ENCODE measurements around the gene ASF1B. TPM values are rescaled to one million over a fixed set of nuclear protein-coding genes. Genes with fewer than 3 reads are reported as not detected.

The ASF1B gene
- total and polyA plus RNA-seq, 2 donors (not counting 3 experiments of a cell fraction or from before 2014, with no cell fraction given), result 39.1 to 42.4 TPM

GRCh38 chr19:14155371-14155770 is 19.0 kb upstream of the ASF1B start:
- CTCF ChIA-PET, result no interaction called here
- Histone ChIP-seq H2AFZ (ENCODE audit: low read depth, low read length) (no peak overlapping the region), H3K27me3 (ENCODE audit: control insufficient read depth in 2 of 2, insufficient read depth in 2 of 2, low read length in 2 of 2) (no peaks in the 10 kb centered on the region), H4K20me1 (replicated peaks; ENCODE audit: control insufficient read depth, extremely low read depth, insufficient read depth, low read length) (no peaks in the 10 kb centered on the region), H3K27ac (ENCODE audit: insufficient read depth, low read depth, low read length) (no peak overlapping the region), H3K9me3 (replicated peaks; ENCODE audit: control insufficient read depth, insufficient read depth, low read length) (no peaks in the 10 kb centered on the region), H3K36me3 (ENCODE audit: control insufficient read depth in 2 of 2, extremely low read depth in 1 of 2, insufficient read depth in 2 of 2, low read length in 2 of 2) (peaks cover 2 to 18% of the 10 kb centered on the region in 2 experiments), H3K79me2 (ENCODE audit: control insufficient read depth, insufficient read depth, low read length) (no peaks in the 10 kb centered on the region), H3K9me1 (replicated peaks; ENCODE audit: control insufficient read depth, extremely low read depth, insufficient read depth, low read length) (no peaks in the 10 kb centered on the region), H3K4me1 (ENCODE audit: control insufficient read depth, extremely low read depth, insufficient read depth, low read length) (peaks cover 2% of the 10 kb centered on the region), H3K4me2 (ENCODE audit: insufficient read depth, low read length) (no peak overlapping the region), H3K4me3 (replicated peaks in 1 of 3; ENCODE audit: insufficient read depth in 1 of 3, low read depth in 1 of 3, low read length in 3 of 3) (no peak overlapping the region), H3K9ac (replicated peaks; ENCODE audit: extremely low read depth, insufficient read depth, low read length) (no peak overlapping the region)
- no peak for DNase-seq (ENCODE audit: low read depth, low spot score)
- no peak for FAIRE-seq
- dilution Hi-C loops (cut with MboI; ENCODE audit: extremely low pct_ligation_motif_present, low sequenced_read_pairs) (no loop called here), intact Hi-C loops (cut with micrococcal nuclease) (no loop called here)
- TF ChIP-seq JUN (IDR thresholded peaks at IDR 0.05; ENCODE audit: borderline replicate concordance, insufficient read depth, insufficient read length, low read depth), result no peak
- TF ChIP-seq GATA2 (IDR thresholded peaks at IDR 0.05; ENCODE audit: insufficient read depth, insufficient read length, low read depth, low read length), result no peak
- no peak for TF ChIP-seq CTCF (IDR thresholded peaks at IDR 0.05; ENCODE audit: extremely low read depth in 1 of 2, insufficient read depth in 1 of 2, low read depth in 1 of 2, low read length in 2 of 2)
- no peak for TF ChIP-seq FOS (IDR thresholded peaks at IDR 0.05; ENCODE audit: borderline replicate concordance, insufficient read depth, low read length)
- no peak for TF ChIP-seq POLR2AphosphoS5 (IDR thresholded peaks at IDR 0.05; ENCODE audit: insufficient read depth, low read depth, low read length)
- no peak for TF ChIP-seq EZH2 (IDR thresholded peaks at IDR 0.05; ENCODE audit: borderline replicate concordance, low read depth, low read length, severe bottlenecking)
- no peak for TF ChIP-seq MYC (IDR thresholded peaks at IDR 0.05; ENCODE audit: low read depth, low read length)
- no peak for TF ChIP-seq MAX (IDR thresholded peaks at IDR 0.05; ENCODE audit: insufficient read depth, insufficient read length)
- no peak for TF ChIP-seq POLR2A (IDR thresholded peaks at IDR 0.05; ENCODE audit: low read depth, low read length)
- POLR2A ChIA-PET, result no interaction called here
- BruUV-seq (replicated peaks), result no TSS peak
